Measurements from ENCODE around the gene DYNC2H1.

The DYNC2H1 gene

DNA sequence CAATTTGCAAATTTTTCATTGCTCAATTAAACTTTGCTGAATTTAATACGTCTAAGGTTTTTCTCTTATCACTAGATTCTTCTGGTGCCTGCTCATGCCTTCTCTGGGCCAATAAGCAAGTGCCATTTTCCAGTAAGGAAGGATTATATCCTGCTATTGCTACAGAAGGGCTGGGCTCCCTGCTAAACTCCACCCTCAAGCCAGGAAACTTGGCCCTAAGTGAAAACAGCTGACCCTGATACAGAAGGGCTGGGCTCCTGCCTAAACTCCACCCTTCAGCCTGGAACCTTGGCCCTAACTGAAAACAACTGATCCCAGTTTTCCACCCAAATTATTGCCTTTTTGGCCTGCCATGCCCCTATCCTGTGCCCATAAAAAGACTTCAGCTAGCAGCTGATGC, 385.3 kb downstream of the DYNC2H1 start:
- no peak for TF ChIP-seq ZFX (IDR thresholded peaks at IDR 0.05)
- TF ChIP-seq, protein P1, sequence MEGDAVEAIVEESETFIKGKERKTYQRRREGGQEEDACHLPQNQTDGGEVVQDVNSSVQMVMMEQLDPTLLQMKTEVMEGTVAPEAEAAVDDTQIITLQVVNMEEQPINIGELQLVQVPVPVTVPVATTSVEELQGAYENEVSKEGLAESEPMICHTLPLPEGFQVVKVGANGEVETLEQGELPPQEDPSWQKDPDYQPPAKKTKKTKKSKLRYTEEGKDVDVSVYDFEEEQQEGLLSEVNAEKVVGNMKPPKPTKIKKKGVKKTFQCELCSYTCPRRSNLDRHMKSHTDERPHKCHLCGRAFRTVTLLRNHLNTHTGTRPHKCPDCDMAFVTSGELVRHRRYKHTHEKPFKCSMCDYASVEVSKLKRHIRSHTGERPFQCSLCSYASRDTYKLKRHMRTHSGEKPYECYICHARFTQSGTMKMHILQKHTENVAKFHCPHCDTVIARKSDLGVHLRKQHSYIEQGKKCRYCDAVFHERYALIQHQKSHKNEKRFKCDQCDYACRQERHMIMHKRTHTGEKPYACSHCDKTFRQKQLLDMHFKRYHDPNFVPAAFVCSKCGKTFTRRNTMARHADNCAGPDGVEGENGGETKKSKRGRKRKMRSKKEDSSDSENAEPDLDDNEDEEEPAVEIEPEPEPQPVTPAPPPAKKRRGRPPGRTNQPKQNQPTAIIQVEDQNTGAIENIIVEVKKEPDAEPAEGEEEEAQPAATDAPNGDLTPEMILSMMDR (conservative IDR thresholded peaks at IDR 0.05): no peak
- no peak overlapping the region for H3K27ac ChIP-seq

GRCh38 chr11:103497268-103497667, 388.0 kb downstream of the DYNC2H1 start:
- TF ChIP-seq, protein P1 (conservative IDR thresholded peaks at IDR 0.05): no peak
- TF ChIP-seq ZFX (IDR thresholded peaks at IDR 0.05): no peak
- no peak overlapping the region for H3K27ac ChIP-seq

DNA sequence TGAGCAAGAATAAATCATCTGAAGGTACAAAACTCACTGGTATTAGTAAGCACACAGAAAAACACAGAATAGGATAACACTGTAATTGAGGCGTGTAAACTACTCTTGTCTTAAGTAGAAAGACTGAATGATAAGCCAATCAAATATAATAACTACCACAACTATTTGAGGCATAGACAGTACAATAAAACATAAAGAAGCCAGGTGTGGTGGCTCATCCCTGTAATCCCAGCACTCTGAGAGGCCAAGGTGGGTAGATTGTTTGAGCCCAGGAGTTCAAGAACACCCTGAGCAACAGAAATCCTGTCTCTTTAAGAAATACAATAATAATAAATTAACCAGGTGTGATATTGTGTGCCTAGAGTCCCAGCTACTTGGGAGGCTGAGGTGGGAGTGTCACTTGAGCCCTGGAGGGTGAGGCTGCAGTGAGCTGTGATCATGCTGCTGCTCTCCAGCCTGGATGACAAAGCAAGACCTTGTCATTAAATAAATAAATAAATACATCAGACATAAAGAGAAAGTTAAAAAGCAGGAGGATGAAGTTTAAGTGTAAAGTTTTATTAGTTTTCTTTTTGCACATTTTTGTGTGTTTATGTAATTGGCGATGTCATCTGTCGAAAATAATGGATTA, 390.6 kb downstream of the DYNC2H1 start:
- H3K27ac ChIP-seq: no peak overlapping the region
- TF ChIP-seq ZFX (IDR thresholded peaks at IDR 0.05): no peak
- TF ChIP-seq, protein P1 (conservative IDR thresholded peaks at IDR 0.05): no peak

- H3K27ac ChIP-seq: no peak overlapping the region
- TF ChIP-seq, protein P1 (conservative IDR thresholded peaks at IDR 0.05): no peak
- TF ChIP-seq ZFX (IDR thresholded peaks at IDR 0.05): no peak
Measured at GRCh38 chr11:103515283-103515682, 406.1 kb downstream of the DYNC2H1 start.

DNA sequence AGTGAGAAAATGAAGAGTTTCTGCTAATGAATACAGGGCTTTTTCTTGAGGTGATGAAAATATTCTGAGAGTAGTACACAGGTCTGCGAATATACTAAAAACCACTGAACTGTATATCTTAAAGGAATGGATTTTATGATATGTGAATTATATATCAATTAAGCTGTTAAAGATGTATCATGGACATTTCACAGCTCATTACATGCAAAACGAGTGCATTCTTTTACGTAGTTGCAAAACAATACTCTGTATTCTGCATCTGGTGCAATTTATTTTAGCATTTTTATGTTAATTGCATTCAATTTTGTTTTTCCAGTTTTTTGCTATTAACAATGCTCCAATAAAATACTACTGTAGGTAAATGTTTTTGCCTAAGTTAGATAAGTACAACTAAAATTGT, 411.6 kb downstream of the DYNC2H1 start:
- no peak overlapping the region for H3K27ac ChIP-seq
- TF ChIP-seq, protein P1 (conservative IDR thresholded peaks at IDR 0.05): no peak
- TF ChIP-seq ZFX (IDR thresholded peaks at IDR 0.05): no peak

DNA sequence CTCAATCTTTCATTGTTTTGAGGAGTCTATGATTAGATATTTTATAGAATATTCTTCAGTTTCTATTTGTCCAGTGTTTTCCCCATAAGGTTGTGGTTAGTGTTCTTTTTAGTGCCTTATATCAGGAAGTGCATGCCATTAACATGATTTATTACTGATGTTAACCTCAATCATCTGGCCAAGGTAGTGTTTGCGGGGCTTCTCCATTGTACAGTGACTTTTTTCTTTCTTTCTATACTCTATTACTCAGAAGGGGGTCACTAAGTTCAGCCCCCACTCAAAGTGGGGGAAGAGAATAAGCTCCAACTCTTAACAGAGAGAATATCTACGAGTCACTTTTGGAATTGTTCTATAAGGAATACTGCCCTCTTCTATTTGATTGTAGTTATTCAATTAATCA, 415.8 kb downstream of the DYNC2H1 start:
- no peak for TF ChIP-seq ZFX (IDR thresholded peaks at IDR 0.05)
- TF ChIP-seq, protein P1 (conservative IDR thresholded peaks at IDR 0.05): no peak
- no peak overlapping the region for H3K27ac ChIP-seq

DNA sequence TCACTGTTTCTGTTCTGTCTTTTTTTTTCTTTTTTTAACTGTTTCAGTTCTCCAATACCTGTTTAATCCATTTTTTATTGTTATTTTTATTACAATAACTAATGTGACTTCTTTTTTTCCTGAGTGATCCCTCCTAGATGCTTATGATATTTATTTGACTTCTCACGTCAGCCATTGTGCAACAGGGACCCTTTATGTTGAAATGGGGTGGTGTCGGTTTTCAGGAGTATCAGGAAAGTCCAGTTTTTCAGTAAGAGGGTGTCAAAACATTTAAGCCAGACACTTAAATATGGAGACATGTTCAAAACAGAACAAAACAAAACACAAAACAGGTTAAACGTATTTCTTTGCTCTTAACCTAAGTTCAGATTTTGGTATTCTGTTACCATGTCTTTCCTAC, 418.8 kb downstream of the DYNC2H1 start:
- no peak overlapping the region for H3K27ac ChIP-seq
- TF ChIP-seq, protein P1 (conservative IDR thresholded peaks at IDR 0.05): no peak
- TF ChIP-seq ZFX (IDR thresholded peaks at IDR 0.05): no peak

Data from C4-2B (cell line).